ENCODE measurements around the gene DLX5.

The DLX5 gene

GRCh38 chr7:96991546-96992191, 33.0 kb downstream of the DLX5 start:
- H3K27me3 ChIP-seq, result peaks cover 5% of the 10 kb centered on the region

DNA sequence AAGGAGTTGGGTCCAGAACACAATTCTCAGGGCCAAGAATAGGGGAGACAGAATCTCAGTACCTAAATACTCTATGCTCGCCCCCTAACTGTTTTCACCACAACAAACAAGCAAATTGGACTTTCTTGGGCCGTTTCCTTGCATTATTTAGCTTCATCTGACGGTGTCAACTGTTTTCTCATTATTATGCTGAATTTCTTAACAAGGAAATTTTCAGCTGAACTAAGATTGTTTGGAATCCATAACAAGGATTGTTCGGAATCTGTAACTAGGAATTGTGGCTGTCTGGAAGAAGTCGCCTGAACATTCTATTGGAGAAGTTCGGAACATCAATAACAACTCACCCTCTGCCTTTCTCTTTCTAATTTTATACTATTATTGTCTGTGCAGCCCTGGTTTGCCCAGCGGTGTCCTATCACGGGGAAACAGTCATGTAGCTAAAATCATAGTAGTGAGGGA, 34.7 kb downstream of the DLX5 start:
- Histone ChIP-seq H3K27ac (no peak overlapping the region), H3K9ac (no peak overlapping the region), H4K20me1 (no peaks in the 10 kb centered on the region), H3K4me2 (no peak overlapping the region), H3K36me3 (no peaks in the 10 kb centered on the region), H3K9me3 (peaks cover 11% of the 10 kb centered on the region; the same call in 1 of the 2 replicates), H3K4me1 (no peaks in the 10 kb centered on the region), H3K4me3 (no peak overlapping the region), H3K27me3 (no peaks in the 10 kb centered on the region)
- TF ChIP-seq Cebpa-rat (IDR thresholded peaks at IDR 0.05), result no peak

More at GRCh38 chr7:96991546-96992191, 33.0 kb downstream of the DLX5 start:
- Histone ChIP-seq H3K9ac (no peak overlapping the region), H4K20me1 (no peaks in the 10 kb centered on the region), H3K27ac (no peak overlapping the region), H3K9me3 (peaks cover 11% of the 10 kb centered on the region; the same call in 1 of the 2 replicates), H3K4me2 (no peak overlapping the region), H3K4me1 (peaks cover 7% of the 10 kb centered on the region), H3K36me3 (no peaks in the 10 kb centered on the region), H3K4me3 (no peak overlapping the region)
- TF ChIP-seq Cebpa-rat (IDR thresholded peaks at IDR 0.05), result no peak

- no peak for TF ChIP-seq Cebpa-rat (IDR thresholded peaks at IDR 0.05)
- H3K27ac ChIP-seq, result no peak overlapping the region
- H4K20me1 ChIP-seq, result no peaks in the 10 kb centered on the region
- no peaks in the 10 kb centered on the region for H3K36me3 ChIP-seq
- H3K27me3 ChIP-seq, result no peaks in the 10 kb centered on the region
- no peak overlapping the region for H3K9ac ChIP-seq
- no peaks in the 10 kb centered on the region for H3K4me1 ChIP-seq
- H3K9me3 ChIP-seq, result peaks cover 11% of the 10 kb centered on the region; the same call in 1 of the 2 replicates
- H3K4me3 ChIP-seq, result no peak overlapping the region
- H3K4me2 ChIP-seq, result no peak overlapping the region
Measured at GRCh38 chr7:96989241-96989858, 35.3 kb downstream of the DLX5 start.

DNA sequence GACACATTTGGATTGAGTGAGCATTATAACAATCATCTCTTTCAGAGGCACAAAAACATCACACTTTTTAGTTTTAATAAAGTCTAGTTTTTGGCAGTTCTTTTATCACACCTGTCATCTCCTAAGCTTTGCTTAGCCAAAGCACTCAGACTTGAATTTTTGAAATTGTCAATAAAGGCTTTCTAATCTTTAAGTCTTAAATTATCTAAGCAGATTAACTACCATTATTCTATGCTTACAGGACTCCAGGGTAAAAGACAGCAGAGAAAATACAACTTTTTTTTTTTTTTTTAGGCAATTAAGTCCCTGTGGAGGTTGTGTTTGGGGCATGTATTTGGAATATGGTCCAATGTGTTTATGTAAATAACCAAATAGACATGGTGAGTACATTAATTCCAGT, 36.9 kb downstream of the DLX5 start:
- no peak overlapping the region for H3K4me2 ChIP-seq
- no peaks in the 10 kb centered on the region for H3K27me3 ChIP-seq
- no peak for TF ChIP-seq Cebpa-rat (IDR thresholded peaks at IDR 0.05)
- no peak overlapping the region for H3K4me3 ChIP-seq
- H3K36me3 ChIP-seq, result no peaks in the 10 kb centered on the region
- peaks cover 6% of the 10 kb centered on the region; the same call in 1 of the 2 replicates for H3K9me3 ChIP-seq
- no peak overlapping the region for H3K27ac ChIP-seq
- H3K9ac ChIP-seq, result no peak overlapping the region
- no peaks in the 10 kb centered on the region for H4K20me1 ChIP-seq
- no peaks in the 10 kb centered on the region for H3K4me1 ChIP-seq

GRCh38 chr7:96986901-96987300, 37.7 kb downstream of the DLX5 start:
- no peaks in the 10 kb centered on the region for H4K20me1 ChIP-seq
- no peaks in the 10 kb centered on the region for H3K27me3 ChIP-seq

GRCh38 chr7:96985992-96986391, 38.6 kb downstream of the DLX5 start:
- no peak for TF ChIP-seq Cebpa-rat (IDR thresholded peaks at IDR 0.05)
- H3K9ac ChIP-seq, result no peak overlapping the region
- no peaks in the 10 kb centered on the region for H4K20me1 ChIP-seq
- H3K9me3 ChIP-seq, result no peaks in the 10 kb centered on the region
- H3K4me3 ChIP-seq, result no peak overlapping the region
- no peak overlapping the region for H3K27ac ChIP-seq
- H3K36me3 ChIP-seq, result no peaks in the 10 kb centered on the region
- H3K4me2 ChIP-seq, result no peak overlapping the region
- no peaks in the 10 kb centered on the region for H3K27me3 ChIP-seq
- H3K4me1 ChIP-seq, result no peaks in the 10 kb centered on the region

More at GRCh38 chr7:96986901-96987300, 37.7 kb downstream of the DLX5 start:
- H3K27ac ChIP-seq, result no peak overlapping the region
- no peaks in the 10 kb centered on the region for H3K9me3 ChIP-seq
- TF ChIP-seq Cebpa-rat (IDR thresholded peaks at IDR 0.05), result no peak
- H3K4me3 ChIP-seq, result no peak overlapping the region
- H3K36me3 ChIP-seq, result no peaks in the 10 kb centered on the region
- H3K4me2 ChIP-seq, result no peak overlapping the region
- H3K9ac ChIP-seq, result no peak overlapping the region
- no peaks in the 10 kb centered on the region for H3K4me1 ChIP-seq

DNA sequence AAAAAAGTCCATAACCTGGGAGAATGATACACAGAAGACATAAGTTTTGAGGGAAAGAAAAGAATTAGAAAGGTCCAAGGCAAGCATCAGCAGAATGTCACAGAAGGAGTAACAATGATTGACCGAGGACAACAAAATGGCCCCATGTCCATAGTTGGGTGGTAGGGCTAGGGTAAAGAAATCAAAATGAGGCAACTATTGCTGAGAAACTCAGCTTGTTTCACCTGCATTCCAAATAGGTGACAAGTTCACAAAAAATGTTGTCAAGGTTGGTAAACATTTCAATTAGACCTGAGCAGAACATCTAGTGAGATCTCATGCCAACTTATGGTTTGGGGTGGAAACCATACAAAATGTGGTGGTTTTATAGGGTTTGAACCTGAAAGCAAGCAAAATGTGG, 42.0 kb downstream of the DLX5 start:
- TF ChIP-seq Cebpa-rat (IDR thresholded peaks at IDR 0.05), result no peak
- Histone ChIP-seq H4K20me1 (no peaks in the 10 kb centered on the region), H3K36me3 (no peaks in the 10 kb centered on the region), H3K27ac (no peak overlapping the region), H3K4me3 (no peak overlapping the region), H3K9me3 (no peaks in the 10 kb centered on the region), H3K27me3 (no peaks in the 10 kb centered on the region), H3K4me1 (no peaks in the 10 kb centered on the region), H3K4me2 (no peak overlapping the region), H3K9ac (no peak overlapping the region)

- no peak overlapping the region for H3K4me3 ChIP-seq
- H3K9me3 ChIP-seq, result no peaks in the 10 kb centered on the region
- TF ChIP-seq Cebpa-rat (IDR thresholded peaks at IDR 0.05), result no peak
- no peak overlapping the region for H3K9ac ChIP-seq
- H3K4me2 ChIP-seq, result no peak overlapping the region
- no peak overlapping the region for H3K27ac ChIP-seq
- no peaks in the 10 kb centered on the region for H3K4me1 ChIP-seq
- no peaks in the 10 kb centered on the region for H3K27me3 ChIP-seq
- H4K20me1 ChIP-seq, result no peaks in the 10 kb centered on the region
- H3K36me3 ChIP-seq, result no peaks in the 10 kb centered on the region
Measured at GRCh38 chr7:96979551-96980276, 44.9 kb downstream of the DLX5 start.

DNA sequence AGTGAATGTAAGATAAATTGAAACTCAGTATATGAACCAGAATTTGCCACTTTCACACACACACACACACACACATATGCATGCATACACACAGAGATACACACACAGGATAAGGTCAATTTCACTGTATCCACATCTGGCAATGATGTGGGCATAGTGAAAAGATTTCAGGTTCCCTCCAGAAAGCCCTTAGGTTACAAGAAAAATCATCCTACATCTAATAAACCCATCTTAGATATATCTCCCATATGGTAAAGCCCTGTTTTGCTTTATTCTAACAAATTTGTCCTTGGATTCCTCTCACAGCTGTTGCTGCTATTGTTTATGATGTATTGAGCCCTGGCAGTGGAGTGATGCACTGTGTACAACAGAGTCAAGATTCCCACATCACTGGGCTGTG, 47.2 kb downstream of the DLX5 start:
- Histone ChIP-seq H3K4me3 (no peak overlapping the region), H3K27me3 (no peaks in the 10 kb centered on the region), H3K4me1 (no peaks in the 10 kb centered on the region), H4K20me1 (no peaks in the 10 kb centered on the region), H3K9me3 (no peaks in the 10 kb centered on the region), H3K4me2 (no peak overlapping the region), H3K9ac (no peak overlapping the region), H3K36me3 (no peaks in the 10 kb centered on the region), H3K27ac (no peak overlapping the region)
- no peak for TF ChIP-seq Cebpa-rat (IDR thresholded peaks at IDR 0.05)

DNA sequence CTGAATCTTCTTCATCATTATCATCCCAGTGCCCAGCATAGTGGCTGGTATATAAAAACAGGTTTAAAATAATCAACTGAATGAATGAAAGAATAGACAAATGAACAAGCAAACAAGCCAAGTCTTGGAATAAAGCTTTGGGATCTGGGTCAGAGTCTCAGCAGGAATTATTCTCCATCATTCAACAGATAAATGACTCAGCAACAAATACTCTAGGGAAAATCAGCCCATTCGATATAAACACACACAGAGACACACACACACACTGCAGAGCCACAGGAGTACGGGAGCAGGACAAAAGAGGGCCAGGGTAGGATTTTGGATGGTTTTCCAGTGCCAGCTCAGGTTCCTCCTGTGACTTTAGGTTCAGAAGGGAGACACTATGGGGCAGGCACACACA, 48.5 kb downstream of the DLX5 start:
- no peaks in the 10 kb centered on the region for H4K20me1 ChIP-seq
- TF ChIP-seq Cebpa-rat (IDR thresholded peaks at IDR 0.05), result no peak
- H3K27me3 ChIP-seq, result no peaks in the 10 kb centered on the region
- H3K4me3 ChIP-seq, result no peak overlapping the region
- H3K4me2 ChIP-seq, result no peak overlapping the region
- H3K9ac ChIP-seq, result no peak overlapping the region
- H3K36me3 ChIP-seq, result no peaks in the 10 kb centered on the region
- H3K9me3 ChIP-seq, result no peaks in the 10 kb centered on the region
- H3K27ac ChIP-seq, result no peak overlapping the region
- no peaks in the 10 kb centered on the region for H3K4me1 ChIP-seq

Measured in BLaER1 (cell line).